Measurements from ENCODE around the gene ADAMTS8.
A peak's percentile ranks its signal among the peaks of the same experiment; 100 is the strongest.

ADAMTS8 gene

DNA sequence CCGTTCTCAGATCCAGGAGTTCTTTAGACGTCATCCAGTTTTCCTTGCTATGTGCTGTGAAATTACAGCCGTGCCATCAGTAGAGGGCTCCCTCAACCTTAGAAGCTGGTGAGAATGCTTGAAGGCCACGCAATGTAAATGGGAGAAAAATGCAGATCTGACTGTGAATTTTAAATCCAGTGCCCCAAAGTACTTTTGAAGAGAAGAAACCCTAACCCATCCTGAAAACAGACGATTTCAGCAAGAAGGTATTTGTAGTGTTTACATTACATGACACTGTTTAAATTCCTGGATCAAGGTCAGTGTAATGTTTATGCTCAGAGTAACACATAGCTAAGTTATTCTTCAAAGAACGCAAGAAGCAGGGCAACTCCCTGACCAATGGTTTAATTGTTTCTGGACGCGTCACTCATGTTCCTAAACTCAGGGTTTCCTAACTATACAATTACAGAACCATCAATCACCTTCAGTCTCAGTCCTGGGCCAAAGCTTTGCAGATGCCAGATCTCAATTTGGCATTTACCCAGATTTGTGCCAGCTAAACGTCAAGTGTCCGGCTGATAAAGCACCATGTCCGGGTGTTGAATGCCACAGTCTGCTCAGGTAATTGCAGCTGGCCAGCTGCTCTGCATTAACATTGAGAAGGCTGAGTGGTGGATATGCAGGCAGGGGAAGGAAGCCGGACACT lies 38.2 kb downstream of the ADAMTS8 start:
- no peak for DNase-seq

DNA sequence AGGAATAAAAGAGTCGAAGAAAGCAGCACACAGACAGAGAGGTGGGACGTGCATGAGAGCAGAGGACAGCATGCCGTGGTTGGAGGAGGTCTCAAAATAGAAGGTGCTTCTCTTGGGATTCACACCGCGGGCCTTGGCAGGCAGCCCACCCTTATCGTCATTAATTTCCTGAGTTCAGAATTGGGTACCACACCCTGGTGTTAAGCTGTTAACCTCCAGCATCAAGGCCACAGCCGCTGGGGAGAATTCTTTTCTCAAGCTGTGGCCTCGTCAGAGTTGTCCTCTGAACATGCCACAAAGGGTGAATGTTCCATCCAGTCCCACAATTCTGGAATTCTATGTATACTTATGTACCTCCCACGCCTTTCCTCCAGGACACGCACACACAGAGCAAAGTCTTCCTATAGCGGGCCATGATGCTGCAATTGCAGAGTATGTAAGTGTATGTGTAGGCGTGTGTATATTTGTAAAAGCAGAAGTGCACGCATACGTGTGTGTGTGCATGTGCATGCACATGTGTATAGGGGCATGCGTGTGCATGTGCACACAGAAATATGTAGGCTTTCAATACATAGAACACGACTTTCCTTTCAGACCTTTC lies 39.0 kb downstream of the ADAMTS8 start:
- DNase-seq = no peak

DNA sequence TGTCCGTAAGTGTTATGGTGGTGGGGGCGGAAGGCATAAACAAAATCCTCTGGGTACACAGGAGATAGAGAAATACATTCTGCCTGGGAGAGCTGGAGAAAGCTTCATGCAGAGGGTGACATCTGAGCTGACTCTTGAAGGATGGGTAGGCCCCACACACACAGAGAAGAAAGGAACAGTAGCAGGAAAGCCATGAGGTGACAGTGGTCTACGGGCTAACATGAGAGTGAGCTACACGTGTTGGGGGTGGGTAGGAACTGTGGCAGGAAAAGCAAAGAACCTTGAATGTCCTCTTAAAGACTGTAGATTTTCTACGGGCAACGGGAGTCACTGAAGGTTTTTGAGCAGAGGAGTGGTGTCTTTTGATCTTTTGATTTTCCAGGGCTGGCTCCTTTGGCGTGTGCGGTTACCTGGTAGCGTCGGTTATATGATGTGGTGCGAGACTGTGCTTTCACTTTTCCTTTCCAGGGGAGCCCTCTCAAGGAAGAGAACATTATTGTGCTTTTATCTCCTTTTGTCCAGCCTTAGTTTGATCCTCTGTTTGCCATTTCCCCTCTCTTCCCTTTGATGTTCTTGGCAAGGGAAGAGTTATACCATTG lies 39.7 kb downstream of the ADAMTS8 start:
- DNase-seq = no peak

DNA sequence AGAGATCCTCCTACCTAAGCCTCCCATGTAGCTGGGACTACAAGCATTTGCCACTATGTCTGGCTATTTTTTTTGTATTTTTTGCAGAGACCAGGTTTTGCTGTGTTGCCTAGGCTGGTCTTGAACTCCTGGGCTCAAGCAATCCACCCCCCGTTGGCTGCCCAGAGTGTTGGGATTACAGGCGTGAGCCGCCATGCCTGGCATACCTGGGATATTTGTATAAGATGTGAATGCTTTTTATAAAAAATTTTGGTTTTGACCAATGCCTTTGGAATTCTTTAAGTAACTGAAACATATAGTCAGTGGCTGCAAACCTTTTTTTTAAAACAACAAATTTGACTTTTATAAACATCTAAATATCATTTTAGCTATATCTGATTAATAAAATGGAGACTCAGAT lies 42.4 kb downstream of the ADAMTS8 start:
- DNase-seq = no peak

DNA sequence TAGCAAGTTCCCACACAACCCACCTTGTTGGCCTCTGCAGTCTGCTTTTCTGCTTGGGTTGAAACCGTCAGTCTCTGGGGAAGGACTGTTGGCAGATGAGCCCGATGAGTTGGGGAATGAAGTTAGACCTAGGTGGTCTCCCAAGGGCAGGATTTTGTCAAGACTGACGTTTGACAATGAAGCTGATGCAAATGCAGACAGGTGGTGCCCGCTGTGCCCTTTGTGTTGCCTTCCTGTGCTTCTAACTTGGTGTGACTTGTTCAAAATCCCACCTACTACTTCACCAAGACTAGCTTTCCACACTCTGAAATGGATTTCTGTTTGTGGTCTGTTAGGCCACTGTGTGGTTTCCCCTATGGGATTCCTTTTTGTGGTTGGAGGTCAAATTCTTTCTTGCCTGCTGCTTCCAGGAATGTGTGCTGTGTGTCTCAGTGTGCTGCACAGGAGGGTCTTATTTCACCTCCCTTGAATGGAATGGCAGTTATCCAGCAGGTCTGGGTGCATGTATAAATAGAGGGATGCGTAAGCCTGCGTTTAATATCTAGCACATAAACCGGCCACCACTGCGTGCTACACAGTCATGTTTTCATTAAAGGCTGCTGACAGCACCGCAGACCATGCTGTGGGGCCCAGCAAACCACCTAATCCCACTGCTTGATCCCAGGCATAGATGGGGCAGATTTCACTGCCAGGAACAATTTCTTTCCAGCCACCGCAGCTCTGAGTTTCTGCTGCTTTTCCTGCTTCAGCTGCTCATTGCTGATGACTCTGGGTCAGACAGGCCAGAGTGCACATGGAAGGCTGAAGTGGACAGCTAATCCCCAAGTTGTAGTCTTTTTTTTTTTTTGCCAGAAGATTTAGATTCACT lies 44.8 kb downstream of the ADAMTS8 start:
- DNase-seq = no peak

DNA sequence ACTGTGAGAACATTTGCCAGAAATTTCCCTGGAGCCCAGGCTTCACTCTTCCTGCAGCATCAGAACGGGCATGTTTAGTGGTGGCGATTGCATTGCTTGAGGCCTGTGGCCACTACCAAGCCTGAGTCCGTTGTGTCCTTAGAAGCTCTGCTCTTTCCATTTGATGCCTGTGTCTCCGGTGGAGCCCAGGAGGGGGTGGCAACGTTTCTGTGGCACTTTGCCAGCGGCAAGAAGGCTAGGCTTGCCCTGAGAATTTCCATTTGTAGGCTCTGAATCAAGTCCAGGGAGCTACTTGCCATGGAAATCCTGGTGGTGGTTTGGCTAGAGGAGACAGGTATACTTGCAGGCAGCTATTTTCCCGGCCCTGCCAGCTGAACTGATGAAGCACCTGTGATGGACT lies 47.1 kb downstream of the ADAMTS8 start:
- no peak for DNase-seq

DNA sequence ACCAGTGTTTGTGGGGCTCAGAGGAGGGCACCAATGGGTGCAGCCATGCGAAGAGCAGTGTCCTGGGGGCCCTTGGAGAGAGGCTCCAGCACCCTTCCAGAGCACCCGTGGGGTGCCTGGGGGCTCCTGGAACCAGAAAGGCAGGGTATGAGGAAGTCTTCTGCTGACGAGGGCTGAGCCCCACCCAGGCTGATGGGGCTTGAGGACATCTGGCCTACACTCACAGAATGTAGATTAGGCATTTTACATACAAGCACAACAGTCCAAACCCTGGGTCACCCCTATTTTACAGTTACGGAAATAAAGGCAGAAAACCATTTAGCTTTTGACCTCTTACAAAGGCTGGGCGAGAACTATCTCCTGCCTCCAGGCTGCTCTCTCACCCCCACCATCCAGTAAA lies 47.6 kb downstream of the ADAMTS8 start:
- no peak for DNase-seq

DNA sequence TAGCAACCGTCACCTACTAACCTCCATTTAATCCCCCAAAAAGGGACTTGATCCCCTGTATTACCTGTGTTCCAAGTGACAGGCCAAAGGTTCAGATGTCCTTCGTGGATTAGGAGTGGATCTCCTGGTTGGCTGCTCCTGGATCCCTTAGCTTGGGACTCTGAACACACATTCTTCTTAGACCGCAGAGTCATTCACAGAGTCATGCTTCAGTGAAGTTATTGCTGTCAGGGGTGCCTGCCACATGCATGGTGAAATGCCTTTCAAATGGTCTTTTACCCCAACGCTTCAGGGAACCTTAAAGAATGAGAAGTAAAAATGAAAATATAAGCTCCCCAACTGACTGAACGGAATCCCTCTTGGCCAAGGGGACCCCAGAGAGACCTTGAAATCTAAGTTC lies 49.1 kb downstream of the ADAMTS8 start:
- DNase-seq = no peak

DNA sequence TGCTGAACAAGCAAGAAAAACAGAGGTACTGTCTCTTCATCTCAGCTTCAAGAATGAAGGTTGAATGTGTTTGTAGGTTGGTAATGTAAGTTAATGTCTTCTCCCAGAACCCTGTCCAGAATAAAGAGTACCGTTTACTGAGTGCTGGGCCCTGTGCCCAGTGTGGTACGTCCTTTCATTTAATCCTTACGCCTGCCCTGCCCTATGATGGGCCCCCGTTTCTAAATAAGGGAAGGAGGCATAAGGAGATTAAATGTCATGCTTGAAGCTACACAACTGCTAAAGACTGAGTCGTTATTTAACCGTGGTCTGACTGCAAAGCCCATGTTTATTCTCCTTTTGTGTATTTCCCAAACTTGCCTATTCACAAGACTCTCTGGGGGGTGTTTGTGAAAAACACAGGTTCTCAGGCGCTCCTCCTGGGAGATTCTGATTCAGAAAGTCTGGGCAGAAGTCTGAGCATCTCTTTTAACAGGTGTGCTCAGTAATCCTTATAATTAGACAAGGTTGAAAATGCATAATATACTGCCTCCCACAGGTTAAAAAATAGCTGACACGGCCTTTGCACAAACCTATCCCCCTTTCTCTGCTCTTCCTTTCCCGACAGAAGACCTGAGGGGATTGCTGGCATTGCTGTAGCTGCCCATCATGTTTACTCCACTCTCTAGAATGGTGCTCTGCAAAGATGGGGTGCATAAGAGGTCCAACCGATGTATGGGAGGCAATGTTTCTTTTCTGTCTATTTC lies 57.4 kb downstream of the ADAMTS8 start:
- DNase-seq = peak; percentile 66

DNA sequence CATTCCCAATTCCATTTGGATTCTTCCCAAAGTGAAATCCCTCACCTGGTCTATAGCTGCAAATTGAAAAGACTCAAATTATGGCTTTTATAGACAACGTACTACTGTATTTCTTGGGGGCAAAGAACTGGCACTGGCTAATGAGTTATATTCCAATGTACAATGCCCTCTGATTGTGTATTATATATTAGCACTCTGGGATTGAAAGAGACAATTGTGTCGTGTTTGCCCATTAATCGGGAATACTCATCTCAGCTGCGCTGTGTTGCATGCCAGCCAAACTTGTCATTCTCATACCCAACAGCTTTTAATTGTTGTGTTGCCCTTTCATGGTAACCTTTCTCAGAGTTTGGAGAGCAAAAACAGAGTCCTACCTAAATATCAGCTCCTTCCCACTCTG lies 58.7 kb downstream of the ADAMTS8 start:
- no peak for DNase-seq

DNA sequence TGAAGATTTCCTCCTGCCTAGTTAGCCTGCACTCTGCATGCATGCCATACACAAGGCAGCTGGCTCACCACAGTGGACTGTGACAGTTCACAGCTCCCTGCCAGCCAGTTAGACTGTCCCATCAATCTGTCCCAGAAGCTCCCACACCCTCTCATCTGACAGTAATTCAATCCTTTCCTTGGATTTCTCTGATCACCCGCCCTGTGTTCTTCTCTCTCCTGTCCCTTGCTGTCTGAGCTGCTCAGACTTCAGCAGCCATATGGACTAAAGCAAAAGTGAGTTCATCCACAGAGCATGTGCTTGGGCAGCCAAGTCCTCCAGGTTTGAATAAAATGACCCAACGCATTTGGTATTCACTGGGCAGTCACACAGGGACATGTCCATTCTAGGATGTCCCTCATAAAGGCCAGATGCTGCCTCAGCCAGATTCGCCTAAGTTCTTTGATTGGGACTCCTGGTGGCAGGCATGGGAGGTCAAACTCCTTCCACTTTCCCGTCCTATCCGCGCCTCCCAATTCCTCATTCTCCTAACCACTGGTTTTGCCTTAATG lies 59.2 kb downstream of the ADAMTS8 start:
- DNase-seq = peak; percentile 38

DNA sequence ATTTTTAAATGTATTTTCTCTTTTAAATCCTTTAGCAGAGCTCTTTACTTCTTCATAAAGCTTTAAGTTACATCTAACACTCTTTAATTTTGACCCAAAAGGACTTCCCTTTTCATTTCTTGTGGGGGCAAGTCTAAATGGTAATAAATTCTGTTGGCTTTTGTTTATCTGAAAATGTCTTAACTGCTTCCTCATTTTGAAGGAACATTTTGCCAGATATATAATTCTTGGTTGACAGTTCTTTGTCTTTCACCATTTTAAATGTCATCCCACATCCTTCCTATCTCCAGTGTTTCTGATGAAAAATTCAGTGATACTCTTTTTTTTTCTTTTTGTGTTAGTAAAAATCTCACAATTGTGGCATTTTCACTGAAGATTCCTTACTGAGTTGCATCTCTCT lies 69.0 kb downstream of the ADAMTS8 start:
- DNase-seq = no peak

DNA sequence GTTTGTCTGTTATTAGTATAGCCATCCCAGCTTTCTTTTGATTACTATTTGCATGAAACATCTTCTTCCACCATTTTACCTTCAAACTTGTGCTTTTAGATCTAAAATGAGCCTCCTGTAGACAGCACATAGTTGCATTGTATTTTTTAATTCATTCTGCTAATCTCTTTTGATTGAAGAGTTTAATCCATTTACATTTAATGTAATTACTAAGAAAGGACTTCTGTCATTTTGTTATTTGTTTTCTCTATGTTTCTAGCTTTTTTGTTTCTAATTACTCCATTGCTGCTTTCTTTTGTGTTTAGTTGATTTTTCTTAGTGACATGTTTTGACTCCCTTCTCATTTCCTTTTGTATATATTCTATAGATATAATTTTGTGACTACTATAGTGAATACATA lies 70.0 kb downstream of the ADAMTS8 start:
- DNase-seq = no peak

Data from NCI-H82 (cell line).